Astrocyte (in vitro differentiated cells and primary cell): ENCODE data around the gene ILRUN. TPM values are rescaled to one million over a fixed set of nuclear protein-coding genes. Genes with fewer than 3 reads are reported as not detected.

Experiments
- DNase-seq: peaks from one replicate; pipeline ENCODE4 v3.0.0-alpha.2; 2010; ENCODE audit warnings: low read depth
- FAIRE-seq: peaks from 2 replicates; lab custom pipeline; 2011; peaks lifted over from hg19 to GRCh38; lab: Jason Lieb, UNC
- H2AFZ ChIP-seq: 2 replicates; pipeline ENCODE4 v1.6.0; 2012; ENCODE audit warnings: low read depth, low read length, inconsistent platforms
- H3K27ac ChIP-seq: 2 replicates; pipeline ENCODE4 v1.5.1; 2011; ENCODE audit warnings: low read depth, low read length, inconsistent platforms
- H3K27me3 ChIP-seq: 2 replicates; pipeline ENCODE4 v1.6.0; 2011; ENCODE audit warnings: low read length, inconsistent platforms; ENCODE audit not compliant: insufficient read depth
- H3K36me3 ChIP-seq: 2 replicates; pipeline ENCODE4 v1.5.1; 2011; ENCODE audit warnings: low read length, inconsistent platforms; ENCODE audit not compliant: insufficient read depth
- H3K4me1 ChIP-seq: 2 replicates; pipeline ENCODE4 v1.5.1; 2011; ENCODE audit warnings: low read length, inconsistent platforms; ENCODE audit not compliant: insufficient read depth
- H3K4me2 ChIP-seq: 2 replicates; pipeline ENCODE4 v1.6.0; 2012; ENCODE audit warnings: low read length, inconsistent platforms
- H3K4me3 ChIP-seq: 2 replicates; pipeline ENCODE4 v1.5.1; 2011; ENCODE audit warnings: low read depth, mild to moderate bottlenecking, low read length, inconsistent platforms; ENCODE audit not compliant: insufficient read depth
- H3K79me2 ChIP-seq: 2 replicates; pipeline ENCODE4 v1.6.0; 2012; ENCODE audit warnings: mild to moderate bottlenecking, low read length, inconsistent platforms; ENCODE audit not compliant: insufficient read depth
- H3K9ac ChIP-seq: 2 replicates; pipeline ENCODE4 v1.6.0; 2012; ENCODE audit warnings: mild to moderate bottlenecking, low read length, inconsistent platforms
- H3K9me3 ChIP-seq: 2 replicates; pipeline ENCODE4 v1.5.1; 2012; ENCODE audit warnings: low read depth, mild to moderate bottlenecking, low read length, inconsistent platforms; ENCODE audit not compliant: insufficient read depth
- H4K20me1 ChIP-seq: 2 replicates; pipeline ENCODE4 v1.6.0; 2012; ENCODE audit warnings: low read length, inconsistent platforms; ENCODE audit not compliant: insufficient read depth
- H3K27ac Mint-ChIP-seq: one replicate; pipeline ENCODE4 v1.8.0; 2021; ENCODE audit warnings: mild to moderate bottlenecking, mixed read lengths; ENCODE audit not compliant: unreplicated experiment
- H3K27me3 Mint-ChIP-seq: one replicate; pipeline ENCODE4 v1.8.0; 2021; ENCODE audit warnings: low read depth, mixed read lengths; ENCODE audit not compliant: unreplicated experiment
- H3K36me3 Mint-ChIP-seq: one replicate; pipeline ENCODE4 v1.8.0; 2021; ENCODE audit warnings: low read depth, mixed read lengths; ENCODE audit not compliant: unreplicated experiment
- H3K4me1 Mint-ChIP-seq: one replicate; pipeline ENCODE4 v1.8.0; 2021; ENCODE audit warnings: low read depth, mixed read lengths; ENCODE audit not compliant: unreplicated experiment
- H3K4me3 Mint-ChIP-seq: one replicate; pipeline ENCODE4 v1.8.0; 2021; ENCODE audit warnings: mild to moderate bottlenecking, moderate library complexity, mixed read lengths; ENCODE audit not compliant: unreplicated experiment
- H3K9me3 Mint-ChIP-seq: one replicate; pipeline ENCODE4 v1.8.0; 2021; ENCODE audit warnings: mild to moderate bottlenecking, mixed read lengths; ENCODE audit not compliant: unreplicated experiment
- CTCF ChIP-seq: IDR thresholded peaks from 2 replicates; pipeline ENCODE4 v1.5.1; 2011; ENCODE audit warnings: low read depth, mild to moderate bottlenecking, inconsistent platforms, low read length, moderate library complexity; ENCODE audit not compliant: insufficient read depth
- EZH2 ChIP-seq: IDR thresholded peaks from 2 replicates; pipeline ENCODE4 v1.6.1; 2012; ENCODE audit warnings: mild to moderate bottlenecking, low read length, inconsistent platforms; ENCODE audit not compliant: insufficient read depth
- total RNA-seq: library from RNA; stranded (reverse); gene quantifications from 2 replicates; pipeline ENCODE4 v1.2.1, GENCODE V29; 2021

ILRUN gene
- total RNA-seq, 1 donor from 2014 or later: 63.3 TPM

- Histone ChIP-seq H4K20me1 (no peaks in the 10 kb centered on the region), H3K27me3 (no peaks in the 10 kb centered on the region), H3K79me2 (no peaks in the 10 kb centered on the region), H3K27ac (no peak overlapping the region), H3K4me2 (no peak overlapping the region), H2AFZ (no peak overlapping the region), H3K4me3 (no peak overlapping the region), H3K36me3 (no peaks in the 10 kb centered on the region), H3K9me3 (no peaks in the 10 kb centered on the region), H3K4me1 (no peaks in the 10 kb centered on the region), H3K9ac (no peak overlapping the region)
- TF ChIP-seq EZH2 (no peak), CTCF (no peak)
- no peak for FAIRE-seq
- Mint-ChIP-seq H3K4me1 (peaks cover 6% of the 10 kb centered on the region), H3K27ac (no peak overlapping the region), H3K9me3 (no peaks in the 10 kb centered on the region), H3K27me3 (peaks cover 2% of the 10 kb centered on the region), H3K36me3 (no peaks in the 10 kb centered on the region), H3K4me3 (no peak overlapping the region)
- no peak for DNase-seq
Measured at GRCh38 chr6:34743625-34744293, 47.2 kb upstream of the ILRUN start.

- Histone ChIP-seq H3K36me3 (no peaks in the 10 kb centered on the region), H2AFZ (no peak overlapping the region), H3K79me2 (no peaks in the 10 kb centered on the region), H3K9me3 (no peaks in the 10 kb centered on the region), H3K4me2 (no peak overlapping the region), H3K4me3 (no peak overlapping the region), H3K27me3 (no peaks in the 10 kb centered on the region), H3K27ac (no peak overlapping the region), H4K20me1 (no peaks in the 10 kb centered on the region), H3K9ac (no peak overlapping the region), H3K4me1 (no peaks in the 10 kb centered on the region)
- H3K27me3 Mint-ChIP-seq: peaks cover 2% of the 10 kb centered on the region
- no peak overlapping the region for H3K27ac Mint-ChIP-seq
- no peak overlapping the region for H3K4me3 Mint-ChIP-seq
- H3K36me3 Mint-ChIP-seq: no peaks in the 10 kb centered on the region
- H3K4me1 Mint-ChIP-seq: peaks cover 6% of the 10 kb centered on the region
- TF ChIP-seq CTCF (no peak), EZH2 (no peak)
- FAIRE-seq: no peak
- no peak for DNase-seq
- H3K9me3 Mint-ChIP-seq: no peaks in the 10 kb centered on the region
Measured at GRCh38 chr6:34742094-34742493, 45.5 kb upstream of the ILRUN start.

DNA sequence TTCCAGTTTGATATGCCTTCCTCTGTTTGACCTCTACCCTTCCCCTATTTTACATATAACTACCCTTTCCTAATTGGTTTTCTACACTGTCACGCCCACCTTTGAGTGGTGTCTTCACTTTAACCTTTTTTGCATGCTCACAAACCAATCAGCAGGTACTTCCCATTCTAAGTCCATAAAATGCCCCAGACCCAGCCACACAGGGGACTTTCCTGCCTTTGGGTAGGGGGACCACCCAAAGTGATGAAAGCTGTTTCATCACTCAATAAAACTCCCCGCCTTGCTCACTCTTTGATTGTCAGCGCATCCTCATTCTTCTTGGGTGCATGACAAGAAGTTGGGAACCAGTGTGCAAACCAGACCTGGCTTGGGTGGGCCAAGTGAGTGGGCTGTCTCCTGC, 40.3 kb upstream of the ILRUN start:
- Histone ChIP-seq H3K4me1 (no peaks in the 10 kb centered on the region), H3K9ac (no peak overlapping the region), H2AFZ (no peak overlapping the region), H3K27ac (no peak overlapping the region), H4K20me1 (no peaks in the 10 kb centered on the region), H3K36me3 (no peaks in the 10 kb centered on the region), H3K79me2 (no peaks in the 10 kb centered on the region), H3K27me3 (peaks cover 2% of the 10 kb centered on the region), H3K4me2 (no peak overlapping the region), H3K4me3 (no peak overlapping the region), H3K9me3 (no peaks in the 10 kb centered on the region)
- H3K9me3 Mint-ChIP-seq: no peaks in the 10 kb centered on the region
- no peaks in the 10 kb centered on the region for H3K36me3 Mint-ChIP-seq
- FAIRE-seq (no peak), DNase-seq (no peak)
- H3K4me3 Mint-ChIP-seq: no peak overlapping the region
- no peaks in the 10 kb centered on the region for H3K4me1 Mint-ChIP-seq
- no peak overlapping the region for H3K27ac Mint-ChIP-seq
- peaks cover 2% of the 10 kb centered on the region for H3K27me3 Mint-ChIP-seq
- TF ChIP-seq CTCF (no peak), EZH2 (no peak)
